ENCODE data around the gene CAPSL.

Gene CAPSL

GRCh38 chr5:35855187-35855586 is 83.2 kb downstream of the CAPSL start:
- Histone ChIP-seq H3K36me3 (ENCODE audit: insufficient read depth, insufficient read length, low read length) (no peaks in the 10 kb centered on the region), H3K27me3 (ENCODE audit: insufficient read depth, insufficient read length) (no peaks in the 10 kb centered on the region), H3K4me1 (ENCODE audit: insufficient read depth, insufficient read length) (no peaks in the 10 kb centered on the region), H3K9ac (ENCODE audit: insufficient read length, low read depth) (no peak overlapping the region), H3K4me3 (ENCODE audit: insufficient read length, low read depth) (no peak overlapping the region), H3K9me3 (ENCODE audit: insufficient read depth, low read length) (no peaks in the 10 kb centered on the region)
- TF ChIP-seq YY1 (IDR thresholded peaks at IDR 0.05; ENCODE audit: insufficient read depth, insufficient read length) (no peak), ZNF274 (IDR thresholded peaks at IDR 0.05; ENCODE audit: low read depth, low read length) (no peak), SUZ12 (IDR thresholded peaks at IDR 0.05; ENCODE audit: extremely low read depth, insufficient read depth, insufficient read length) (no peak)
- DNase-seq (ENCODE audit: low read depth, low spot score) = no peak

Measured in NT2/D1 (cell line).